Dedifferentiated amniotic fluid mesenchymal stem cell (primary cell): ENCODE data around the gene DYSF.

Experiments
- DNase-seq: peaks from one replicate; pipeline ENCODE4 v3.0.0-alpha.2; 2016; ENCODE audit errors: extremely low spot score

Gene DYSF

DNA sequence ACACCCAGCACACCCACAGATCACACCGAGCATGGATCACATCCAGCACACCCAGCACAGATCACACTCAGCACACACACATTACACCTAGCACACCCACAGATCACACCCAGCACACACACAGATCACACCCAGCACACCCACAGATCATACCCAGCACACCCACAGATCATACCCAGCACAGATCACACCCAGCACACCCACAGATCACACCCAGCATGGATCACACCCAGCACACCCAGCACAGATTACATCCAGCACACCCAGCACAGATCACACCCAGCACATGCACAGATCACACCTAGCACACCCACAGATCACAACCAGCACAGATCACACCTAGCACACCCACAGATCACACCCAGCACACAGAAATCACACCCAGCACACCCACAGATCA lies 118.6 kb downstream of the DYSF start:
- DNase-seq: no peak

GRCh38 chr2:71575966-71576365 lies 122.6 kb downstream of the DYSF start:
- DNase-seq: no peak

GRCh38 chr2:71576541-71576940 lies 123.2 kb downstream of the DYSF start:
- DNase-seq: no peak

DNA sequence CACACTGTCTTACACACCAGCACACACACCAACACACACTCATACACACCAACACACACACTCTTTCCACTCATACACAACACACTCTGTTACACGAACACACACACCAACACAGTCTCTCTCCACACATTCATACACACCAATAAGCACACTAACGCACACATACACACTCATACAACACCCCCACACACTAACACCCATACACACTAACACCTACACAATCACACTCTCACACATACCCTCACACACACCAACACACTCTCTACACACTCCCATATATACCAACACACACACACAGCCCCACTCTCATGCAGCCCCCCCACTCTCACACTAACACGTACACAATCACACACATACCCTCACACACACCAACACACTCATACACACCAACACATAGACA lies 123.8 kb downstream of the DYSF start:
- no peak for DNase-seq

DNA sequence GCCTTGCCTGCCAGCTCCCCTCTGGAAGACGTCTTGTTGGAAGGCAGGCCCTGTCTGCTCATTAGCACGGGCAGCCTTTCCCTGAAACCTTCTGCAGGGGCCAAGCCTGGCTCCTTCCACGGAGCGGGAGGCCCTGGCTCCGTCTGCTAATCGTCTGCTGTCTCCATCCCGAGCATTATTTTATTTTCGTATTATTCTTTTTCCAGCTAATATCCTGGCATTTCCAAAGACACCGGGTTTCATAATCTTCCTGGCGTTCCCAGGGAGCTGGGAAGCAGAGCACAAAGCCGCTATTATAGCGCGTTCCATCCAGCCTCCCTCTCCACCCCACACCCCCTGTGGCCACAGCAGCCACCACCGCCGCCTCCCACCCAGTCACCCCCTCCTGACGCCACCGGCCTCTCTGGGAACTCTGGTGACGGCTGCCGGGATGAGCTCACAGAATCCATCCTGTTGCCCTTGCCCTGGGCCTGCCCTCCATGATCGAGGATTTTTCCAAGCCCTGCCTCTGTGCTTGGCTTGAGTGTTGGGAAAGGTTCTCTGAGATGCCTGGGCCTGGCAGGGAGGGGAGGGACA lies 125.5 kb downstream of the DYSF start:
- no peak for DNase-seq

- no peak for DNase-seq
Observed at GRCh38 chr2:71581026-71581425, 127.7 kb downstream of the DYSF start.

- no peak for DNase-seq
Observed at GRCh38 chr2:71583876-71584275, 130.5 kb downstream of the DYSF start.

- no peak for DNase-seq
Observed at GRCh38 chr2:71586471-71586870, 133.1 kb downstream of the DYSF start.

GRCh38 chr2:71587509-71588073 lies 134.2 kb downstream of the DYSF start:
- DNase-seq: no peak

DNA sequence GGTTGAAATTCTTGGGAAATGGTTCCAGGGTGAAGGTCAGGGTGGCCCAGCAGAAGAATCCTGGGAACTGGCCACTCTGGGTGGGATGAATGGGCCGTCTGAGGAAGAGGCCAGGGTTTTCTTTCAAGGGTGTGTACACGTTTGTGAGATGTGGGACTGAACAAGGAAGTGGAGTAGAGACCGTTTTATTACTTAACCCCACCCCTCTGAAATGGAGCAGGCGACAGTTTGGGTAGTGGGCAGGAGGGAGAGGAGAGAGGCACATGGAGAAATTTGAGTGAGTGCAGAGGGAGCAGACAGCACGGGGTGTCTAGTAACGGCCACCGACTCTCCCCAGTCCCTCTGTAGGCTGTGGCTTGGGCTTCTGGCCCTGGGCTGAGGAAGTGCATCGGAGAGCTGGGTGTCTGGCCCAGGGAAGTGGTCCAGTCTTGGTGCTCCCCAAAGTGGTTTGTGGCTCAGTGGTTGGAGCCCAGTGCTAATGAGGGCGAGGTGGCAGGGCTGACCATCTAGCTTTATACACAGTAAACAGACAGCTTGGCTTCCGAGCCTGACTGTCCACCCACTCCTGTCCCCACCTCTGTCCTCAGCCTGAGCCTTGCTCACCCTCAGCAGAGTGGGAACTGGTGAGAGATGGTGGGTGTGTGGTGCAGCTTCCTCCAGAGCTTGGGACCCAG lies 135.3 kb downstream of the DYSF start:
- no peak for DNase-seq

GRCh38 chr2:71589763-71590162 lies 136.4 kb downstream of the DYSF start:
- DNase-seq: no peak

DNA sequence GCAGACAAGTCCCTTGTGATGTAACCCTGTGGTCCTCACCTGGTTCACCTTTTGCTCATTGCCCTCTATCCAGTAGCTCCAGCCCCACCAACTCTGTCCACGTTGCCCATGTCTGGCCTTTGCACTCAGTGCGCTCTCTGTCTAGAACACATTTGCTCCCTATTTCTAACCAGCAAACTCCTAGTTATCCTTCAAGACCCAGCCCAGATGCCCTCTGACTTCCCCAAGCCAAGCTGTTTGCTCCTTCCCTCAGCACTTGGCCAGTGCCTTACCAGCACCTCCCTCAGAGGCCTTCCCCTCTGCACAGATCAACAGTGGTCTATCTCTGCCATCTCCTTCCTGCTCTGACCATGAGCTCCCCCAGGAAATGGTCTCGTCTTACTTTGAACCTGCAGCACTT lies 137.7 kb downstream of the DYSF start:
- no peak for DNase-seq

DNA sequence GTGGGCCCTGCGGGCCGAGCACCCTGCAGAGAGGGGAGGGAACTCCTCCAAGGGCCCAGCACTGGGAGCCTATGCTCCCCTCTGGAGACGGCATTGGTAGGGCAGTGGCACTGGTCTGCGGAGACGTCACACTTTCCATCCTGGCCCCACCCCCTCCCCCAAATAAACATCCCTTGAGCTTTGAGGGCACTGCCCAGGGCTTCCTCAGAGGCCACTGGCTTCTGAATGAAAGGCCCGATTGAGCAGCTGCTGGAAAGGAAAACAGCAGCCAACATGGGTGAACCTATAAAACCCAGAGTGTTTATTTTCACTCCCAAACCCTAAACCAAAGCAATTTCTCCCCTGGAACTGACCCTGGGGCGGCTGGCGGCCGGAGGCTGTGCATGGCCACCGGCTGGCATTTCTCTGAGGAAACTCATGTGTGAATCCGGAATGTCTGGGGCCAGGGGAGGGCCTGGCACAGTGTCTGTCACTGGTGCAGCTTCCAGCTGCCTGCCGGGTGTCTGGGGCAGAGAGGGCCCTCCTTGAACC lies 138.9 kb downstream of the DYSF start:
- no peak for DNase-seq

GRCh38 chr2:71595569-71595968 lies 142.2 kb downstream of the DYSF start:
- DNase-seq: no peak

- DNase-seq: no peak
Observed at GRCh38 chr2:71596011-71596410, 142.7 kb downstream of the DYSF start.

DNA sequence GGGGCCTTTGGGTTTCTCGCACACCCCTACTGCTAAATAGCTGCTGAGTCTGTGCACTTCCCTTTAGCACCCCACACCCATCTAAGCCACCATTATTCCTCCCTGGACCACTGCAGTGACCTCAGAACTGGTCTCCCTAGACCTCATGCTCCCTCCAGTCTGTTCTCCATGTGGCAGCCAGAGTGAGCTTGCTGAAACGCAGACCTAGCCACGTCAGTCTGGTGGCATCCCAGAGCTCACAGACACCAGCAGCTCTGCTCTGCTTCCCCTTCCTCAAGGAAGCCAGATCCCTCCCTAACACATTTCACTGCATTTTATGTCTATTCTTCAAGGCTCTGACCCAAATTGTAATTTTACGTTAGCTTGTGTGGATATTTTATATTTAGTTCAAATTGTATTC lies 144.4 kb downstream of the DYSF start:
- no peak for DNase-seq

DNA sequence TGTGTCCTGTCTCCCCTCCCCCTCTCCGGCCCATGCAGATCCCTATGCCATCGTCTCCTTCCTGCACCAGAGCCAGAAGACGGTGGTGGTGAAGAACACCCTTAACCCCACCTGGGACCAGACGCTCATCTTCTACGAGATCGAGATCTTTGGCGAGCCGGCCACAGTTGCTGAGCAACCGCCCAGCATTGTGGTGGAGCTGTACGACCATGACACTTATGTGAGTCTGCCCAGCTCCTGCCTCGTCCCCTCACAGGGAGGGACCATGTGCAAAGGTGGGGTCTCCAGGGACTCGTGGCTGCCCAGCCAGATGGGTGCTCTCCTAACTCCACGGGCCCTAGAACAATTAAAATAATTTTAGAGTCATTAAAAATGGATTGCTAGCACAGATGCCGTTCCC lies 145.2 kb downstream of the DYSF start:
- DNase-seq: no peak

- no peak for DNase-seq
Observed at GRCh38 chr2:71599038-71599437, 145.7 kb downstream of the DYSF start.

GRCh38 chr2:71599646-71600236 lies 146.4 kb downstream of the DYSF start:
- no peak for DNase-seq

- no peak for DNase-seq
Observed at GRCh38 chr2:71600555-71600954, 147.2 kb downstream of the DYSF start.

DNA sequence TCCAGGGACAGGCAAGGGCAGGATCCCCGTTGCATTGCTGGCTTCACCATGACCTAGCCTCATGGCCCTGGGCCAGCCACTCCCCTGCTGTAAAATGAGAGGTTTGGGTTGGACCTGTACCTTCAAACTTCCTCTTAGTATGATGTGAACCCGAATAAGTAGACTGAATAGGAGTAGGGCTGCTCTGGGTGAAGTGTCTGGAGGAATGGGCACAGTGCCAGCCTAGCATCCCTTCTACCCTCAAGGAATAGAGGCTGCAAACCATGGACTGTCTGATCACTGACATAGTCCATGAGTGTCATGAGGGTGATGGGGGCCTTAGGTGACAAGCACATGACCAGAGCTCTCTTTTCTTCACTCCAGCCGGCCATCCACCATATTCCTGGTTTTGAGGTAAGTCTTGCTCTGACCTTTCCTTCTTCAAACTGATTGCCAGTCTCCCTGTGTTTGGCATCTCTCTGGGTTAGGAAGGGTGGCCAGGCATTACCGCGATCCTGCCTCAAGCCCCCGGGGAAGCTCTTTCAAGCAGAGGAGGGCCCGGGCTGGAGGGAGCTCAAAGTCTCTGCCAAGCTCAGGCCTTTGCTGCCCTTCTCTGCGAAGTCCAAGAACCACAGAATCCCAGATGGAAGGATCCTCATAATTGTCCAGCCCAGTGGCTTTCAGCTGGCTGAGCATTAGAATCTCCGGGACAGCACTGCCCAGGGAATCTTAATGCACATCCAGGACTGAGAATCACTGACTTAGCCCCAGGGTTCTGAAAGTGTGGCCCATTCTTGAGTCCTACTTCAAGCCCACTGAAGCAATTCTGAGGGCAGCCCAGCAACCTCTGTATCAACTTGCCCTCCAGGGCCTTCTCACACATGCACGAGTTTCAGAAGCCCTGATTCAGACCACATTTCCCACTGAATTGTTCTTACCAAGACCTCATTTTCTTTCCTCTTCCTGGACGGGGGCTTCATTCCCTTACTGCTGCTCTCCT lies 148.1 kb downstream of the DYSF start:
- DNase-seq: no peak

GRCh38 chr2:71602115-71602495 lies 148.7 kb downstream of the DYSF start:
- DNase-seq: no peak
